Suprapubic skin (tissue), 4 donors: ENCODE results near the gene TANGO6. TPM values are rescaled to one million over a fixed set of nuclear protein-coding genes. Genes with fewer than 3 reads are reported as not detected.

Experiments
- DNase-seq, 2 donors: peaks; one replicate each; pipeline ENCODE4 v3.0.0-alpha.2; 2019; ENCODE audit warnings: low spot score in 2 of 2
- H3K27ac ChIP-seq: fragments of 200-600 bp; sonication (generic); one replicate; pipeline ENCODE4 v1.5.1; 2019
- H3K27me3 ChIP-seq: fragments of 200-600 bp; sonication (generic); one replicate; pipeline ENCODE4 v1.5.1; 2019
- H3K36me3 ChIP-seq: fragments of 200-600 bp; sonication (generic); one replicate; pipeline ENCODE4 v1.5.1; 2019
- H3K4me1 ChIP-seq: fragments of 200-600 bp; sonication (generic); one replicate; pipeline ENCODE4 v1.5.1; 2019
- H3K4me3 ChIP-seq: fragments of 200-600 bp; sonication (generic); one replicate; pipeline ENCODE4 v1.5.1; 2019; ENCODE audit warnings: mild to moderate bottlenecking
- H3K9me3 ChIP-seq: fragments of 200-600 bp; sonication (generic); one replicate; pipeline ENCODE4 v1.5.1; 2019
- EP300 ChIP-seq: sonication (generic); formaldehyde crosslinking; IDR thresholded peaks from one replicate; pipeline ENCODE4 v1.6.1; 2017; ENCODE audit warnings: antibody characterized with exemption
- POLR2A ChIP-seq, 2 donors: fragments of 450-650 bp; IDR thresholded peaks; one replicate each; pipeline ENCODE4 v1.6.1; 2017; ENCODE audit warnings: antibody characterized with exemption in 2 of 2, mild to moderate bottlenecking in 2 of 2, moderate library complexity in 2 of 2
- POLR2AphosphoS5 ChIP-seq, 3 donors: sonication (generic); formaldehyde crosslinking; IDR thresholded peaks; one replicate each; pipeline ENCODE4 v1.6.1; 2017; ENCODE audit warnings: antibody characterized with exemption in 3 of 3
- WGBS: methylation state at CpG from one replicate; pipeline ENCODE4 v1.1.5; 2018; 5-methylcytosine and 5-hydroxymethylcytosine counted together
- total RNA-seq, 4 donors: library from RNA; depleted of rRNA; stranded (reverse); fragments of >200 nt; gene quantifications; one replicate each; pipeline ENCODE4 v1.1.0, GENCODE V29; 2016
- TF ChIP-seq, protein P1 (sequence below), 2 donors: fragments of 200-600 bp in 1 of 2; fragments of 450-650 bp in 1 of 2; sonication (generic) in 1 of 2; IDR thresholded peaks; one replicate each; pipeline ENCODE4 v1.5.1; 2016 to 2019; ENCODE audit warnings: antibody characterized with exemption in 2 of 2, mild to moderate bottlenecking in 1 of 2, moderate library complexity in 1 of 2

Gene TANGO6
- total RNA-seq, 4 donors from 2014 or later: 10.6 to 14.0 (median 12.0) TPM

- no peak for DNase-seq
- Histone ChIP-seq H3K4me1 (peaks cover 7% of the 10 kb centered on the region), H3K27ac (no peak overlapping the region), H3K36me3 (peaks cover 8% of the 10 kb centered on the region), H3K4me3 (no peak overlapping the region), H3K9me3 (no peaks in the 10 kb centered on the region), H3K27me3 (no peaks in the 10 kb centered on the region)
- WGBS: 79% methylated on average over 2 of the region's 2 CpGs
- TF ChIP-seq, protein P1, sequence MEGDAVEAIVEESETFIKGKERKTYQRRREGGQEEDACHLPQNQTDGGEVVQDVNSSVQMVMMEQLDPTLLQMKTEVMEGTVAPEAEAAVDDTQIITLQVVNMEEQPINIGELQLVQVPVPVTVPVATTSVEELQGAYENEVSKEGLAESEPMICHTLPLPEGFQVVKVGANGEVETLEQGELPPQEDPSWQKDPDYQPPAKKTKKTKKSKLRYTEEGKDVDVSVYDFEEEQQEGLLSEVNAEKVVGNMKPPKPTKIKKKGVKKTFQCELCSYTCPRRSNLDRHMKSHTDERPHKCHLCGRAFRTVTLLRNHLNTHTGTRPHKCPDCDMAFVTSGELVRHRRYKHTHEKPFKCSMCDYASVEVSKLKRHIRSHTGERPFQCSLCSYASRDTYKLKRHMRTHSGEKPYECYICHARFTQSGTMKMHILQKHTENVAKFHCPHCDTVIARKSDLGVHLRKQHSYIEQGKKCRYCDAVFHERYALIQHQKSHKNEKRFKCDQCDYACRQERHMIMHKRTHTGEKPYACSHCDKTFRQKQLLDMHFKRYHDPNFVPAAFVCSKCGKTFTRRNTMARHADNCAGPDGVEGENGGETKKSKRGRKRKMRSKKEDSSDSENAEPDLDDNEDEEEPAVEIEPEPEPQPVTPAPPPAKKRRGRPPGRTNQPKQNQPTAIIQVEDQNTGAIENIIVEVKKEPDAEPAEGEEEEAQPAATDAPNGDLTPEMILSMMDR (IDR thresholded peaks at IDR 0.05): no peak
- TF ChIP-seq POLR2AphosphoS5 (IDR thresholded peaks at IDR 0.05) (no peak), EP300 (no peak), POLR2A (IDR thresholded peaks at IDR 0.05) (no peak)
These were observed 241.0 kb downstream of the TANGO6 start for GRCh38 chr16:69084289-69084688.

GRCh38 chr16:69085032-69085695 lies 241.8 kb downstream of the TANGO6 start:
- no peak for DNase-seq
- TF ChIP-seq EP300 (no peak), POLR2A (IDR thresholded peaks at IDR 0.05) (no peak), POLR2AphosphoS5 (IDR thresholded peaks at IDR 0.05) (no peak)
- TF ChIP-seq, protein P1 (IDR thresholded peaks at IDR 0.05): no peak
- Histone ChIP-seq H3K4me1 (peaks cover 15% of the 10 kb centered on the region), H3K27ac (no peak overlapping the region), H3K27me3 (no peaks in the 10 kb centered on the region), H3K36me3 (peaks cover 8% of the 10 kb centered on the region), H3K4me3 (no peak overlapping the region), H3K9me3 (no peaks in the 10 kb centered on the region)
- 79% methylated on average over 5 of the region's 5 CpGs for WGBS

DNA sequence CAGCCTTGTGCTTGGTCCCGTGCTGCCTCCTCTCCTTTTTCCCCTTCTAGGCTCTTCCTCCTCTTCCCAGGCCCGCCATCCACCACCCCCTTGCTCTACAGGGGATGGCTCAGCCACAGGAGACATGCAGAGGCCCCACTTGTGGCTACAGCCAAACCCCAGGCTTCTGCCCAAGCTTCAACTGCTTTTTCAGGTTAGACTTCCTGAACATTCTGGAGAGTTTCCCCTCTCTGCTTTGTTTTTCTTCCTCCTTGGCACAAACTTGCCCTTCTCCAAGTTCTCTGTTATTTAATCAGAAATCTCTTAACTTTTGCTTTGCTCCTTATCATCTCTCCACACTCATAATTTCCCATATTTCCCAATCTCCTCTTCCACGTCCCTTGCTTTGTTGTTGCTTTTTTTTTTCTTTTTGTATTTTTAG lies 243.8 kb downstream of the TANGO6 start:
- WGBS: 72% methylated on average over 3 of the region's 3 CpGs
- TF ChIP-seq, protein P1 (IDR thresholded peaks at IDR 0.05): no peak
- TF ChIP-seq POLR2A (IDR thresholded peaks at IDR 0.05) (no peak), POLR2AphosphoS5 (IDR thresholded peaks at IDR 0.05) (no peak), EP300 (no peak)
- H3K9me3 ChIP-seq: no peaks in the 10 kb centered on the region

DNA sequence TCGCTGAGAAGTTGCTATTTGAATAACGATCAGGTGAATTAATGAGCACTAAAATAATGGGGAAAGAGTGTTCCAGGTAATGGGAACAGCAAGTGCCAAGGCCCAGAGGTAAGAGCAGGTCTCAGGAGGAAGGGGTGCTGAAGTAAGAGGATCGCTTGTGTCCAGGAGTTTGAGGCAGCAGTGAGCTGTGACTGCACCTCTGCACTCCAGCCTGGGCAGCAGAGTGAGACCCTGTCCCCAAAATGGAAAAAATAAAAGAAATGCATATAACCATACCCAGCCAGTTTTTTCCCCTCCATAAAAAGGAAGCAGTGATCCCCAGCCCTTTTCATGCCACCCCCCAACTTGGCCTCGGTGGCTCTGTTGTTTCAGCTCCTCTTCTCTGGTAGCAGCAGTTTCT lies 245.4 kb downstream of the TANGO6 start:
- no peak overlapping the region for H3K4me3 ChIP-seq
- no peaks in the 10 kb centered on the region for H3K9me3 ChIP-seq
- TF ChIP-seq POLR2A (IDR thresholded peaks at IDR 0.05) (no peak), EP300 (no peak), POLR2AphosphoS5 (IDR thresholded peaks at IDR 0.05) (no peak)
- TF ChIP-seq, protein P1 (IDR thresholded peaks at IDR 0.05): no peak
- no peak for DNase-seq
- H3K4me1 ChIP-seq: peaks cover 19% of the 10 kb centered on the region
- H3K27me3 ChIP-seq: no peaks in the 10 kb centered on the region
- WGBS: 61% methylated on average over 4 of the region's 4 CpGs
- H3K36me3 ChIP-seq: peaks cover 5% of the 10 kb centered on the region
- peak overlapping the region; percentile 68 for H3K27ac ChIP-seq

More for the DNA sequence above, 243.8 kb downstream of the TANGO6 start:
- peaks cover 8% of the 10 kb centered on the region for H3K36me3 ChIP-seq
- no peaks in the 10 kb centered on the region for H3K27me3 ChIP-seq
- DNase-seq: no peak
- H3K4me1 ChIP-seq: peaks cover 19% of the 10 kb centered on the region
- no peak overlapping the region for H3K4me3 ChIP-seq
- H3K27ac ChIP-seq: no peak overlapping the region

DNA sequence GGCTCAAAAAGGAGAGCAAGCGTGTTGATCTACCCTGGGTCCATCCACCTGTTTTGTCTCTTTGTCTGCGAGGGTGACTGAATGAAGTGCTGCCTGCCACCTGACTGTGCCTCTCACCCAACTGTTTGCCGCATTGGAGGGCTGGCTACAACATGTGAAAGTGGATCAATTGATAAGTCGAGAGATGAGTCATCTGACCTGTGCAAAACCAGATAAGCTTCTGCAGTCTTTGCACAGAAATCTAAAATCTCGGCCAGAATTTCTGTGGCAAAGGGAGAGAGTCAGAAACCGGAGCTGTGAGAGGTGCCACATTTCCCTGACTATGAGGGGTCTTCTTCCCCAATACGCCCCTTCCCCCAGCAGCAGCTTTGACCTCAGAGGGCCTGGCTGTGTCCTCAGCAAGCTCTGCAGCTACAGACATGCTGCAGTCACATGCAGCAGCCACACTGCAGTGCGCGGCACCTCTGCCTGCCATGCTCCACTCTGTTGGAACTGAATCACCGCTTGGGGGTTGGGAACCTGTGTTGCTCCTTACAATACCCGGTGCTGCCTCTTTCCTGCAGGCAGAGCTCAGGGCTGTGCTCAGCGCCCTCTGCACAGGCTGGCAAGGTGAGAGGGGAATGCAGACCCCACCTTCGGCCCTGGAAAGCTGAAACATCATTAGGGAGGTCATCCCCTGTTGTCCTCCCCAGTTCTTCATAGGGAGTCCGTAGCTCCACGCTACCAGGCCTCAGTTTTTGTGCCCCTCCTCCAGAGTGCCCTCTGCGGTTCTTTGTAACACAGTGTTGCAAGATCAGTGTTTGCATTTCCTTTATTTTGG lies 246.0 kb downstream of the TANGO6 start:
- no peak overlapping the region for H3K4me3 ChIP-seq
- no peaks in the 10 kb centered on the region for H3K36me3 ChIP-seq
- WGBS: 32% methylated on average over 14 of the region's 16 CpGs
- H3K9me3 ChIP-seq: no peaks in the 10 kb centered on the region
- H3K27ac ChIP-seq: peak overlapping the region; percentile 68
- no peak for DNase-seq
- peaks cover 22% of the 10 kb centered on the region for H3K4me1 ChIP-seq
- no peaks in the 10 kb centered on the region for H3K27me3 ChIP-seq
- no peak for TF ChIP-seq EP300
- TF ChIP-seq POLR2AphosphoS5 (IDR thresholded peaks at IDR 0.05): no peak
- TF ChIP-seq POLR2A (IDR thresholded peaks at IDR 0.05): no peak
- TF ChIP-seq, protein P1 (IDR thresholded peaks at IDR 0.05): no peak
